Middle frontal gyrus (tissue), 1 donor: ENCODE measurements around the gene TOP3B.

ENCODE experiments used
- DNase-seq: peaks from one replicate; pipeline ENCODE4 v3.0.0-alpha.2; 2015; ENCODE audit warnings: low spot score; ENCODE audit errors: extremely low spot score

TOP3B gene, protein sequence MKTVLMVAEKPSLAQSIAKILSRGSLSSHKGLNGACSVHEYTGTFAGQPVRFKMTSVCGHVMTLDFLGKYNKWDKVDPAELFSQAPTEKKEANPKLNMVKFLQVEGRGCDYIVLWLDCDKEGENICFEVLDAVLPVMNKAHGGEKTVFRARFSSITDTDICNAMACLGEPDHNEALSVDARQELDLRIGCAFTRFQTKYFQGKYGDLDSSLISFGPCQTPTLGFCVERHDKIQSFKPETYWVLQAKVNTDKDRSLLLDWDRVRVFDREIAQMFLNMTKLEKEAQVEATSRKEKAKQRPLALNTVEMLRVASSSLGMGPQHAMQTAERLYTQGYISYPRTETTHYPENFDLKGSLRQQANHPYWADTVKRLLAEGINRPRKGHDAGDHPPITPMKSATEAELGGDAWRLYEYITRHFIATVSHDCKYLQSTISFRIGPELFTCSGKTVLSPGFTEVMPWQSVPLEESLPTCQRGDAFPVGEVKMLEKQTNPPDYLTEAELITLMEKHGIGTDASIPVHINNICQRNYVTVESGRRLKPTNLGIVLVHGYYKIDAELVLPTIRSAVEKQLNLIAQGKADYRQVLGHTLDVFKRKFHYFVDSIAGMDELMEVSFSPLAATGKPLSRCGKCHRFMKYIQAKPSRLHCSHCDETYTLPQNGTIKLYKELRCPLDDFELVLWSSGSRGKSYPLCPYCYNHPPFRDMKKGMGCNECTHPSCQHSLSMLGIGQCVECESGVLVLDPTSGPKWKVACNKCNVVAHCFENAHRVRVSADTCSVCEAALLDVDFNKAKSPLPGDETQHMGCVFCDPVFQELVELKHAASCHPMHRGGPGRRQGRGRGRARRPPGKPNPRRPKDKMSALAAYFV

DNA sequence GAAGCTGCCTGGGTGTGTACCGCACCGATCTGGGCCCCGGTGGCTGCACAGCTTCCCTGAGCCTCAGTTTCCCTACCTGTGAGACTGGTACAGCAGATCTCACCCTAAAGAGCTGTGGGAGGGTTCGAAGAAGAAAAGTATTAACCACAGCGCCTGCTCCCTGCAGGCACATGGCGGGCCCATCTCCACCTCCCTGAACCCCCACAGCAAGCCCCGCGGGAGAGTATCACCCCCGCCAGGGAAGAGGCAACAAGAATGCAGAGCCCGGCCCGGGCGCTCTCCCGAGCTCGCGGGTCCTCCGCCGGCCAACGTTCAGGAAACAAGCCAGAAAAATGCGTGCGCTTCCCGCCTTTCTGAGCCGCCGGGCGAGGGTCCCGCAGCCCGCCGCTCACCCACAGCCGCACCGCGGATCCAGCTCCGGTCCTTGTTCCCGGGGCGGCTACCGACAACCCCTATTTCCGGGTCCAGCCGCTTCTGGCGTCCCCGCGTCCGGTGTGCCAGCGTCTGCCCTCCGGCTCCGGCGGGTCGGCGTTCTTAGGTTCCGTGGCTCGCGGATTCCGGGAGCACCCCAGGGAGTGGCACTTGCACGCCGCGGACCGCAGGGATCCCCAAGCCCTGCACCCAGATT, at the start of gene TOP3B:
Gene TOP3B, minus strand, starts transcription at position 450 of the 628 bp plus-strand sequence. CDS start 7,078 bp downstream, outside the sequence.
- peak; percentile 77 for DNase-seq

DNA sequence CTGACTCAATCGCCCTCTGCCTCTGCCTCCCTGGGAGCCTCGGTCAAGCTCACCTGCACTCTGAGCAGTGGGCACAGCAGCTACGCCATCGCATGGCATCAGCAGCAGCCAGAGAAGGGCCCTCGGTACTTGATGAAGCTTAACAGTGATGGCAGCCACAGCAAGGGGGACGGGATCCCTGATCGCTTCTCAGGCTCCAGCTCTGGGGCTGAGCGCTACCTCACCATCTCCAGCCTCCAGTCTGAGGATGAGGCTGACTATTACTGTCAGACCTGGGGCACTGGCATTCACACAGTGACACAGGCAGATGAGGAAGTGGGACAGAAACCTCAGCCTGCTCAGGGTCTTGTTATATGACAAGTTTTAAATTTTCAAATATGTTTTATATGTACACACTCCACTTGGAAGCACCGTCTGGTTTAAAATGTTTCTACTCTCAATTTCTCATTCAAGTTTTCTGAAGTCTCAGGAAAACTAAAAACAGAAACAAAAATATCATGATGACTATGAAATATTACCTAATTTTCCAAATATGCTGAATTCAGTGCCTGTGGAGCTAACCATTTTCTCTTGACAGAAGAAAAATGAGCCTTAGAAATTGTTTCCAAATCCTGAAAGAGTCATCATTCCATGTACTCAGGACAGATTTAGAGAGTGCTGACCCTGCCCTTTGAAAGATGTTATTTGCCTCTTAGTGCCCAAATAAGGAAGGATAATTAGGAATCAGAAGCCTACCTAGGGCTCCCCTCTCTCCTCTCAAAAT, 48.8 kb upstream of the TOP3B start:
- no peak for DNase-seq

DNA sequence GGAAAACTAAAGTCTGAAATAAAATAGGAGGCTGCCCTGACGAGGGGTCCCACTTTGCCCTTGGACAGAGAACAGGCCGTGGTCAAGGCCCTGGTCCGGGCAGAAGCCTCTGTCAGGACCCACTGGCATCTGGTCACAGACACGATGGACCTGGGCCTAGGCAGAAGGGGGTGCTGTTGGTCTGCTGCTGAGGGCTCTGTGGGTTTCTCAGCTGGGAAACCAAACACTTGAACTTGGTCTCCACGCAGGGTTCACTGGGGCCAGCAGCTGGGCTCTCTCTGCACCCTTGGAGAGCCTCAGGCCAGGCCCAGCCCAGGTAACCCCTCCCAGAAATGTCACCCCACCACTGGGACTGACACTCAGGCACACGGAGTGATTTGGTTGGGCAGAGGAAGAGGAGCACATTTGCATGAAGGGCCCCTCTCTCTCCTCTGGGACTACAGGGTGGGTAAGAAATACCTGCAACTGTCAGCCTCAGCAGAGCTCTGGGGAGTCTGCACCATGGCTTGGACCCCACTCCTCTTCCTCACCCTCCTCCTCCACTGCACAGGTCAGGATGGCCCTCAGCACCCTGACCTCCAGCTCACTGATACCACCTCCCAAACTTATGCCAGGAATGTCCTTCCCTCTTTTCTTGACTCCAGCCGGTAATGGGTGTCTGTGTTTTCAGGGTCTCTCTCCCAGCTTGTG, 48.1 kb upstream of the TOP3B start:
- no peak for DNase-seq

DNA sequence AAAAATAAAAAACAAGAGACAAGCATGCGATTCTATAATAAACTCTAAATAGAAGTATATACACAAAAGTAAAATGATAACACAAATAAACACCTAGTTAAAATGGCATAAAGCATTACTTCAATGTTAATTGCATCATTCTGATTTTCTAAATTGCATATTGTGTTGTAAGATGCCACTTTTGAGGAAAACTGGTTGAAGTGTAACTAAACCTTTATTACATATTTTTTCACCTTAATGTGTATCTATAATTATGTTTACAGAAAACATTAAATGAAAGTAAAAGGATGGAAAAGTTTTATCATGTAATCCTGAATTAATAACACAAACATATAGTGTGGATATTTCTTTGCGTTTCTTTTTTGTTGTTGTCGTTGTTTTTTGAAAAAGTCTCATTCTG, 45.4 kb upstream of the TOP3B start:
- DNase-seq, result no peak

DNA sequence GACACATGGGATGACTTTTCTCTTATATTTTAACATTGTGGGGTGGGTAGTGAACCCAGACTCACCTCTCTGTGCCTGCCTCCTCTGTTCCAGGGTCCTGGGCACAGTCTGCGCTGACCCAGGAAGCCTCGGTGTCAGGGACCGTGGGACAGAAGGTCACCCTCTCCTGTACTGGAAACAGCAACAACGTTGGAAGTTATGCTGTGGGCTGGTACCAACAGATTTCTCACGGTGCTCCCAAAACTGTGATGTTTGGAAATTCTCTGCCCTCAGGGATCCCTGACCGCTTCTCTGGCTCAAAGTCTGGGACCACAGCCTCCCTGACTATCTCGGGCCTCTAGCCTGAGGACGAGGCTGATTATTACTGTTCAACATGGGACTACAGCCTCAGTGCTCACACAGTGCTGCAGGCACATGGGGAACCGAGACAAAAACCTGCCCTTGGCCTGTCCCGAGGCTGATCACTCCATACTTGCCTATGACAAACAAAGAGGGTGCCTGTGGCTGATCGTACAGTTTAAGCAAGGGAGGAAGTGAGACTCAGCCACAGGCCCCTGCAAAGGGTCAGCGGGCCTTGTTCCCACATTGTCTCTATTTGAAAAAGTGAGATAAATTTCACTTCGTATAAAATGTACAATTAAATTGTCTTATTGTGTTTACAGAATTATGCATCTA, 43.7 kb upstream of the TOP3B start:
- no peak for DNase-seq

DNA sequence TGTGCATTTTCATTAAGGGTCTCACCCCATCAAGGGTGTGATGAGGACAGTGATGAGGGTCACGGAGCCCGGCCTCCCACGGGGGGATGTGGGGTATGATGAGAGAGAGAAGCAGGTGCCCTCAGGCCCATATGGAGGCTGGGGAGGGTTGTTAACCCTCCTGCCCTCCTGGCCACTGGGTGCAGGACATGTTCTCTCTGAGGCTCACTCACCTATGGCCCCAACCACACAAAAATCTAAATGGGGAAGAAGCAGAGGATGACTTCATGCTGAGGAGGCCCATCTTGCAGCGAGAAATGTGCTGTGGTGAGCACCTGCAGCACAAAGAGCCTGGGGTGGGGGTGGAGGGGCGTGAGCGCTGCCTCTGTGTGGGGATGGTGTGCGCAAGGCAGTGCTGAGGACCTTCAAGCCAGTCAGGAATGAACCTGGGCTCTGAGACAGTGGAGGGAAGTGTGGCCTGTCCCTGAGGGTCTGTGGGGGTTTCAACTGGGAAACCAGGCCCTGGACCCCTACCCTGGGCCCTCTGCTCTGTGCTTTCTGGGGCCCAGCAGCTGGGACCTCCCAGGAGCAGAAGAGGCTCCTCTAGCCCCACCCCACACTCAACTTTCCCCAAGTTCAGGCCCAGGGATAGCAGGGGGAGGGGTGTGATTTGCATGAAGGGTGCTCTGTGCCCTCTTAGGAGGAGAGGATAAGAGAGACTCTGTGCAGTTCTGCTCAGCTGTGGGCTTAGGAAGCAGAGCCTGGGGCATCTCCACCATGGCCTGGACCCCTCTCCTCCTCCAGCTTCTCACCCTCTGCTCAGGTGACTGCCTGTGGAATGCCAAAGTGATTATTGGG, 43.0 kb upstream of the TOP3B start:
- DNase-seq, result no peak

DNA sequence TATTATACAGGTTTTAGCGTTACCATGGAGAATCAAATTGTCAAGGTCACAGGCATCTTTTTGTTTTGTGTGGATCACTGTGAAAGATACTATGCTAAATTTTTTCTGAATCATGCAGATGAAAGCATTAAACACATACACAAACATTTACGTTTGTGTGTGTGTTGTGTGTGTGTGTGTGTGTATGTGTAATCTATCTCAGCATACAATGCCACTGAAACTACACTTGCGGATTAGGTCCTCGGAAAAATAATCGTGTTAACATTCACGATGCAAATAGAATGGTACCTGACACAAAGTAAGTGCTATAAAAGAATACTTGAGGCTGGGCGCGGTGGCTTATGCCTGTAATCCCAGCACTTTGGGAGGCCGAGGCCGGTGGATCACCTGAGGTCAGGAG, 41.9 kb upstream of the TOP3B start:
- no peak for DNase-seq

DNA sequence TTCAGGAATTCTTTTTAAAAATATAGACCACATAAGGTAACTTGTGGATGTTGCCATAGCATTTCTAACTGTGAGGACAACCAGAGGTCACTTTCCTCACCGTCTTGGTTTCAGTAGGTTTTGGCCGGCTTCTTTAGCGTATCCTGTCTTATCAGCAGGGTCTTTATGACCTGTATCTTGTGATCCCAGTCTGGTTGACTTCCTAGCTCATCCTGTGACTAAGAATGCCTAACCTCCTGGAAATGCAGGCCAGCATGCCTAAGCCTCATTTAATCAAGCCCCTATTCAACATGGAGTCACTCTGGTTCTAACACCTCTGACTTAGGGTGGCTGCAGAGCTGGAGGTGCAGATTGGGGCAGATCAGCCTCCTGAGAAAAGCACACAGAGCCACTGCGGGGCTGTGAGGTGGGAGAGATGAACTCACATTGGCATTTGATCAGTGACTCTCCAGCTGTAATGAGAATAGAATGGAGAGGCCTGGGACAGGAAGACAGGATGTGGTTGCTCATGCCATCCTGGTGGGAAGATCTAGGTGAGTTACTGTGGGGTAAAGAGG, 41.1 kb upstream of the TOP3B start:
- no peak for DNase-seq

DNA sequence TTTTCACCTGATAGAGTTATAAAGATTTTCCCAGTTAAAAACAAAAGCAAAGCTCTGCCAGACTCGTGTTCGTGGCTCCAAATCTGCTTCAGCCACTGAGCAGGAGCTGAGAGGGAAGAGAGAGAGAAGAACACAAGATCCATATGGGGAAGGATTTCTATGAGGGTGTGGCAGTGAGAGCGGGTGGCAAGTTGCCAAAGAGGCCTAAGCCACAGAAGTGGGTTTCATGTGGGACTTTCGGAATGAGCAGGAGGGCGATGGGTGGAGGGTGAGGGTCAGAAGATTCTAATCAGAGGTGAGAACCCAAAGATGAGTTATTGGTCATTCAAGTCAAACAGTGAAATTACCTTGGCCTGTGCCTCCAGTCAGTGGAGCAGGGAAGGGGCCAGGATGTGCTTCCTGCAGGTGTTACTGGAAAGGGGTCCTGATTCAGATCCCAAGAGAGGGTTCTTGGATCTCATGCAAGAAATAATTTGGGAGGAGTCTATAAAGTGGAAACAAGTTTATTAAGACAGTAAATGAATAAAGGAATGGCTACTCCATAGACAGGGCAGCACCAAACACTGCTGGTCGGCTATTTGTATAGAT, 40.5 kb upstream of the TOP3B start:
- no peak for DNase-seq

DNA sequence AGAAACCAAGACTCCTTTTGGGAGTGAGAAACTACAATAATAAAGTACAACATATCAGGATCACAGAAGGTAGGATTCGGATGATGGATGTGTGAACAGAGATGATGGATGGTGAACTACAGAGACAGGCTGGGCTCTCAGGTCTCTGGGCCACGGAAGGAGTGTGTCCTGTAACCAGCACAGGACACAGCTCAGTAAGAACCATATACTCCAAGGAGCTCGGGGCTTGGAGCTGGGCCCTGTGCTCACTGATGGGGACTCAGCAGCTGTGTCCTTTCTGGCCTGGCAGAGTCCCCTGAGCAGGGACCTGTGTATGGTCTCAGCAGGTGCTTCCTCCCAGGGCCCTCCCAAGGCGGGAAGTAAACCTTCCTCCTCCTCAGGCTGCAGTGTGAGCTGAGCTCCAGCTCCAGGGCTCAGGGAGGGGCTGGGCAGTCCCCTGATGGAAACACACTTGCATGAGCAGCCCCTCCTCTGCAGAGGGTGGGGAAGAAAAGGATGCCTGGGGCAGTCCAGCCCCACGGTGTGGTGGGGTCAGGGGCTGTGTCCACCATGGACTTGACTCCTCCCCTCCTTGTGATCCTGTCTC, 39.8 kb upstream of the TOP3B start:
- DNase-seq, result no peak

DNA sequence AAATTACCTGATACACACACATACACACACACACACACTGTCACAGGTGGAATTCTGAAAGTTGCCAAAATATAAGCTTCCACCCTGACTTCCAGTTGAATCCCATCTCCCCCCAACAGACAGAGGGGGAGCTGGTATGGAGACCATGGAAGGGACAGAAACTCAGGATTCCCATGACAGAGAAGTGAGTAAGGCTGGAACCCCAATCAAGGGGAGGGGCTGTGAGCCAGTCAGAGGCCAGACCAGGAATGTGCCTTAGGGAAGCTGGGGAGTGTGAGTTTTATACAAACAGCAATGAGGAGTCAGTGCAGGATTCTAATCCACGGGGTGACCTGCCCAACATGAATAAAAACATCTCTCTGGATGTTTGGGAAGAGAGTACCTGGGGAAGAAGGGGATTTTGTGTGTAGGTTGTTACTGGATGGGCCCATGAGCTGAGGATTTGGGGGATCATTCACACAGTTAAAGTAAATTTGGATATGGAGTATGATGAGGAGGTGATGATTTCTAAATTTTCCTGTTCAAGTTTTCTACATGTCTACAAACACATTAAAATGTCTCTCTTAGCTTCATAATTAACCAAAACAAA, 38.7 kb upstream of the TOP3B start:
- DNase-seq, result no peak

DNA sequence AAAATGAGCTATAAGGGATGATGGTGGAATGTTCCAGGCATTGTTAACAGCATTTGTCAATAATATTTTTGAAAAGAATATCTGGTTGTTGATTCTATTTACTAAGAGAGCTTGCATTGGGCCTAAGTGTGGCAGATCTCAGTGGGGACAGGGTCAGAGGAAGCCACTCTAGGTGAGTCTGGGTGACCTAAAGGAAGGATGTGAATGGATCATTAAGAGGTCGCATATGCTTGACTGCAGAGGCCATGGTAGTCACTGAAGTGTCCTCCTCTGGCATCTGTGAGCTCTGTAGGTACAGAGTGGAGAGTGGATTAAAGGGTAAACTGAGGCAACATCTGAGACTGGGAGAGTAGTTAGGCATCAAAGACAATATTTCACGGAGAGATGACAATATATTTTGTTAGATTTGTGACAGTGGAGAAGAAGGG, 37.9 kb upstream of the TOP3B start:
- DNase-seq, result no peak

DNA sequence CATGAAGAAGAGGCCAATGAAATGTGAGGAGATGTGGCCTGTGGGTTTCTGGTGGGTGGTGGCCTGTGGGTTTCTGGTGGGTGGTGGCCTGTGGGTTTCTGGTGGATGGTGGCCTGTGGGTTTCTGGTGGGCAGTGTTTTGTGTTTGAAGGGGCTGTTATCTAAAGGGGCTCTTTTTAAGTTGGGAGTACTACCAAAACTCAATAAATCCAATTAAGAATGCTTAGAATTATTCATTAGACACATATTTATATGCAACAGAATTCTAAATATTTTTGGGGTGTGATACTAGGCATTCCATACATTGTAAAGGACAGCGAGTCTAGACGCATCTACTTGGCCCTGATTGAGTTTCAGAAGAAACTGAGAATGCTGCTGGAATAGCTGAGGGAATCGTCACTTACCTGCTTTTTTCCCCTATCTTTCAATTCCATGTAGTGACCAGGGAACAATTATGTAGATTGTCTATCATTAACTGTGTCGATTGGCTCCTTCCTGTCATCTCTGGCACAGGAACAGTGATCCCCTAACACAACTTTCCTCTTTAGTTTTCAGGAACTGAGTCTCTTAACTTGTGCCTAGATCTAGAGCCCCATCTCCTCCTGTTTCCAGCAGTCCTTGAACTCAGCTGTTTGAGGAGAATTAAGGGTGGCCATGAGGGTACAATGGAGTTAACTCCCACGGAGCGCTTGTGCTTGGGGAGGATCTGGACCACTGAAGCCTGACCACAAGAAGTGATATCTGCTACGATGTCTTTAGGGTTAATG, 37.3 kb upstream of the TOP3B start:
- no peak for DNase-seq

DNA sequence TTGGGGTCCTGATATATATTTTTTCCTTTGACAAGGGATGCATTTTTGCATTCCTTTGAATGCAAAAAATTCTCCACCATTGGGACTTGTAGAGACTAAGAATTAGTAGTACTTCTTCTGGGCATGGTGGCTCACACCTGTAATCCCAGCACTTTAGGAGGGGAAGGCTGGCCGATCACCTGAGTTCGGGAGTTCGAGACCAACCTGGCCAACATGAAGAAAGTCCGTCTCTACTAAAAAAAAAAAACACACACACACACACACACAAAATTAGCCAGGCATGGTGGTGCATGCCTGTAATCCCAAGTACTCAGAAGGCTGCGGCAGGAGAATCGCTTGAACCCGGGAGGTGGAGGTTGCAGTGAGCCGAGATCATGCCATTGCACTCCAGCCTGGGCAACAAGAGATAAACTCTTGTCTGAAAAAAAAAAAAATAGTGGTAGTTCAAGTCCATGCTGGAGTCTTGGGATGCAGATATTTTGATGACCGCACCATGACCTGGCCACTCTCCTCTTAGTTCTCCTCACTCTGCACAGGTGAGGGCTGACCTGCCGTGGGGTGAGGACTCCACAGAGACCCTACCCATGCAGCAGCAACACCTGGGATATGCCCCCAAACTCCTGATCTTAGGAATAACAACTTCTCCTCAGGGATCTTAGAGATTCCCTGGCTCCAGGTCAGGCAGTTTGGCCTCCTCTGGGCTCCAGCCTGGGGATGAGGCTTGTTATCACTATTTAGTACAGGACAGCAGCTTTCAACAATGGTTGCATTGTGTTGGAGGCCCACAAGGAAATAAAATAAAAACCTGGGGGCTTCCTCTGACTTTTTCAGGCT, 36.5 kb upstream of the TOP3B start:
- no peak for DNase-seq

DNA sequence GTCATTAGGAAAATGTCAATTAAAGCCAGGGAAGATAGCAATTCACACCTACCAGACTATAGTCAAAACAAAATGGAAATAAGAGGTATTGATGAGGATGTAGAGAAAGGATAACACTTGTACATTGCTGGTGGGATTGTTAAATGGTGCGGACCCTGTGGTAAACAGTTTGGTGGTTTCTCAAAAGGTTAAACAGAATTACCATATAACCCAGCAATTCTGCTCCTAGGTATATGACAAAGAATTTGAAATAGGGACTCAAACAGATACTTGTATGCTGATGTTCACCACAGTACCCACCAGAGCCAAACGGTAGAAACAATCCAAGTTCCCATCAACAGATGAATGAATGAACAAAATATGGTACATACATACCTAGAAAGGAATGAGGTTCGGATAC, 33.0 kb upstream of the TOP3B start:
- DNase-seq, result no peak

DNA sequence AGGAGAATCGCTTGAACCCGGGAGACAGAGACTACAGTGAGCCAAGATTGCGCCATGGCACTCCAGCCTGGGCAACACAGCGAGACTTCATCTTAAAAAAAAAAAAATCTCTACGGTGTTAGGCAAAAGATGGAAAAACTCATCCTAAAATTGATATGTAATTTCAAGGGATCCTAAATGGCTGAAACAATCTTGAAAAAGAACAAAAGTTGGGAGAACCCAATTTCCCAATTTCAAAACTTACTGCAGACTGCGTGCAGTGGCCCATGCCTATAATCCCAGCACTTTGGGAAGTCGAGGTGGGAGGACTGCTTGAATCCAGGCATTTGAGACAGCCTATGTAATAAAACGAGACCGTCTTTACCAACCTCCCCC, 31.7 kb upstream of the TOP3B start:
- DNase-seq, result no peak
